ENCODE data around the gene IKZF3. TPM values are rescaled to one million over a fixed set of nuclear protein-coding genes. Genes with fewer than 3 reads are reported as not detected.

Gene IKZF3
- total and polyA plus RNA-seq, 4 donors: 1.0 to 3.9 (median 2.6) TPM

- WGBS, 2 donors: 81 to 85% methylated on average over 1 of the region's 1 CpG
- Histone ChIP-seq H3K9ac (ENCODE audit: insufficient read depth in 1 of 2, low read length in 2 of 2) (no peak overlapping the region), H3K9me3 (ENCODE audit: control insufficient read depth in 4 of 4, insufficient read depth in 3 of 4, low read length in 3 of 4) (peaks cover 0 to 5% (median 2%) of the 10 kb centered on the region in 4 donors), H3K4me3 (no peak overlapping the region), H3K4me1 (ENCODE audit: control insufficient read depth in 5 of 5, insufficient read depth in 5 of 5, low read length in 5 of 5) (peaks cover 0 to 4% (median 0%) of the 10 kb centered on the region in 5 donors), H3K27me3 (ENCODE audit: control insufficient read depth in 3 of 3, insufficient read depth in 3 of 3, low read length in 2 of 3) (no peaks in the 10 kb centered on the region), H3K27ac (ENCODE audit: low read depth in 1 of 2, low read length in 1 of 2) (no peak overlapping the region), H3K36me3 (ENCODE audit: control insufficient read depth in 4 of 4, insufficient read depth in 4 of 4, low read length in 4 of 4) (no peaks in the 10 kb centered on the region)
- TF ChIP-seq, protein P1, sequence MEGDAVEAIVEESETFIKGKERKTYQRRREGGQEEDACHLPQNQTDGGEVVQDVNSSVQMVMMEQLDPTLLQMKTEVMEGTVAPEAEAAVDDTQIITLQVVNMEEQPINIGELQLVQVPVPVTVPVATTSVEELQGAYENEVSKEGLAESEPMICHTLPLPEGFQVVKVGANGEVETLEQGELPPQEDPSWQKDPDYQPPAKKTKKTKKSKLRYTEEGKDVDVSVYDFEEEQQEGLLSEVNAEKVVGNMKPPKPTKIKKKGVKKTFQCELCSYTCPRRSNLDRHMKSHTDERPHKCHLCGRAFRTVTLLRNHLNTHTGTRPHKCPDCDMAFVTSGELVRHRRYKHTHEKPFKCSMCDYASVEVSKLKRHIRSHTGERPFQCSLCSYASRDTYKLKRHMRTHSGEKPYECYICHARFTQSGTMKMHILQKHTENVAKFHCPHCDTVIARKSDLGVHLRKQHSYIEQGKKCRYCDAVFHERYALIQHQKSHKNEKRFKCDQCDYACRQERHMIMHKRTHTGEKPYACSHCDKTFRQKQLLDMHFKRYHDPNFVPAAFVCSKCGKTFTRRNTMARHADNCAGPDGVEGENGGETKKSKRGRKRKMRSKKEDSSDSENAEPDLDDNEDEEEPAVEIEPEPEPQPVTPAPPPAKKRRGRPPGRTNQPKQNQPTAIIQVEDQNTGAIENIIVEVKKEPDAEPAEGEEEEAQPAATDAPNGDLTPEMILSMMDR (IDR thresholded peaks at IDR 0.05; ENCODE audit: control extremely low read depth, extremely low read depth): no peak
- DNase-seq (no peak), ATAC-seq (ENCODE audit: insufficient read depth, low FRiP score) (no peak)
Measured at GRCh38 chr17:39838057-39838456, 26.1 kb downstream of the IKZF3 start.

- no peak for DNase-seq
- Histone ChIP-seq H3K9ac (ENCODE audit: insufficient read depth in 1 of 2, low read length in 2 of 2) (no peak overlapping the region), H3K4me1 (ENCODE audit: control insufficient read depth in 5 of 5, insufficient read depth in 5 of 5, low read length in 5 of 5) (peaks cover 0 to 2% (median 0%) of the 10 kb centered on the region in 5 donors), H3K9me3 (ENCODE audit: control insufficient read depth in 4 of 4, insufficient read depth in 3 of 4, low read length in 3 of 4) (peaks cover 0 to 5% (median 2%) of the 10 kb centered on the region in 4 donors), H3K4me3 (no peak overlapping the region), H3K27me3 (ENCODE audit: control insufficient read depth in 3 of 3, insufficient read depth in 3 of 3, low read length in 2 of 3) (no peaks in the 10 kb centered on the region), H3K27ac (ENCODE audit: low read depth in 1 of 2, low read length in 1 of 2) (no peak overlapping the region), H3K36me3 (ENCODE audit: control insufficient read depth in 4 of 4, insufficient read depth in 4 of 4, low read length in 4 of 4) (no peaks in the 10 kb centered on the region)
- TF ChIP-seq, protein P1 (IDR thresholded peaks at IDR 0.05; ENCODE audit: control extremely low read depth, extremely low read depth): no peak
- WGBS, 2 donors: 89 to 91% methylated on average over 6 of the region's 6 CpGs
- no peak for ATAC-seq (ENCODE audit: insufficient read depth, low FRiP score)
Measured at GRCh38 chr17:39836117-39836516, 28.0 kb downstream of the IKZF3 start.

DNA sequence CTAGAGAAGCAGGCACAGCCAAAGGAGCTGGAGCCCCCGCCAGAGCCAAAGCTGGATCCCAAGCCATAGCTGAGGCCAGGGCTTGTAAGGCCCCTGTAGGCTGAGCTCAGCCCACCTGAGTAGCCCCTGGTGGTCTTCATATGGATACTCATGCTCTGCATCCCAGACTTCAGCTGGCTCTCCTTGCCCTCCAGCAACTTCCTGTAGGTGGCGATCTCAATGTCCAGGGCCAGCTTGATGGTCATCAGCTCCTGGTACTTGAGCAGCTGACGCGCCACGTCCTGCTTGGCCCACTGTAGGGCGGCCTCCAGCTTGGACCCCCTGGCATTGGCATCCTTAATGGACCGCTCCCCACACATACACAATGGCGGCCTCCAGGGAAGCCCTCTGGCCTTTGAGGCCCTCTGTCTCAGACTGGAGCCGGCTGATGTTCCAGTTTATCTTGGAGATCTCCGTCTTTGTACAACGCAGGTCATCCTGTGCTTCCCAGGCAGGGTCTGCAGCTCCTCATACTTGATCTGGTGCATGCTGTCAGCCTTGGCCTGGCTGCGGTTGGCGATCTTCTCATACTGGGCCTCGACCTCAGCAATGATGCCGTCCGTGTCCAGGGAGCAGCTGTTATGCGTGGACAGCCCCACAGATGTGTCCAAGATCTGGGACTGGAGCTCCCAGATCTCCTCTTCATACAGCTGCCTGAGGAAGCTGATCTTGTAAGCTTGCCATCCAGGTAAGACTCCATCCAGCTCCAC lies 28.9 kb downstream of the IKZF3 start:
- Histone ChIP-seq H3K4me1 (ENCODE audit: control insufficient read depth in 5 of 5, insufficient read depth in 5 of 5, low read length in 5 of 5) (no peaks in the 10 kb centered on the region), H3K9ac (ENCODE audit: insufficient read depth in 1 of 2, low read length in 2 of 2) (no peak overlapping the region), H3K9me3 (ENCODE audit: control insufficient read depth in 4 of 4, insufficient read depth in 3 of 4, low read length in 3 of 4) (peaks cover 0 to 5% (median 2%) of the 10 kb centered on the region in 4 donors), H3K4me3 (no peak overlapping the region), H3K36me3 (ENCODE audit: control insufficient read depth in 4 of 4, insufficient read depth in 4 of 4, low read length in 4 of 4) (no peaks in the 10 kb centered on the region), H3K27me3 (ENCODE audit: control insufficient read depth in 3 of 3, insufficient read depth in 3 of 3, low read length in 2 of 3) (no peaks in the 10 kb centered on the region), H3K27ac (ENCODE audit: low read depth in 1 of 2, low read length in 1 of 2) (no peak overlapping the region)
- ATAC-seq (ENCODE audit: insufficient read depth, low FRiP score): no peak
- TF ChIP-seq, protein P1 (IDR thresholded peaks at IDR 0.05; ENCODE audit: control extremely low read depth, extremely low read depth): no peak
- DNase-seq: no peak
- WGBS, 2 donors: 96% methylated on average over 17 of the region's 17 CpGs
